Esophagus muscularis mucosa (tissue), 3 donors: ENCODE data around the gene CACNB4.
"Not testable (repeated sequence)": the region's sequence is repeated elsewhere in the genome, so short reads cannot be mapped to it uniquely, and the experiment has no call there.

Source experiments
- CTCF ChIP-seq, 3 experiments: fragments of 200-600 bp in 2 of 3; fragments of 450-650 bp in 1 of 3; sonication (generic) in 2 of 3; IDR thresholded peaks; one replicate each; pipeline ENCODE4 v1.5.1; 2017 to 2019; ENCODE audit warnings: antibody characterized with exemption in 3 of 3, mild to moderate bottlenecking in 2 of 3, moderate library complexity in 1 of 3
- POLR2A ChIP-seq: fragments of 450-650 bp; IDR thresholded peaks from one replicate; pipeline ENCODE4 v1.6.1; 2017; ENCODE audit warnings: antibody characterized with exemption, moderate library complexity, mild to moderate bottlenecking, low read depth
- POLR2AphosphoS5 ChIP-seq, 2 donors: sonication (generic); formaldehyde crosslinking; IDR thresholded peaks; one replicate each; pipeline ENCODE4 v1.6.1; 2017; ENCODE audit warnings: antibody characterized with exemption in 2 of 2

DNA sequence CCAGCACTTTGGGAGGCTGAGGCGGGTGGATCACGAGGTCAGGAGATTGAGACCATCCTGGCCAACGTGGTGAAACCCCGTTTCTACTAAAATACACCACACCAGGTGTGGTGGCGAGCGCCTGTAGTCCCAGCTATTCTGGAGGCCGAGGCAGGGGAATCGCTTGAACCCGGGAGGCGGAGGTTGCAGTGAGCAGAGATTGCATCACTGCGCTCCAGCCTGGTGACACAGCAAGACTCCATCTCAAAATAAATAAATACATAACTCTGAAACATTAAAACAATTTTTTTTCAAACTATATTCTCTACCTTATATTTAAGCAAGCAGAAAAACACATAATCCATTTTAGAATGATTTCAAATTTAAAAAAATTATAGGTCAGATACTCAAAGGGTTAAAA lies 77.8 kb downstream of the CACNB4 start:
- not testable (repeated sequence) for TF ChIP-seq POLR2AphosphoS5 (IDR thresholded peaks at IDR 0.05); CTCF (IDR thresholded peaks at IDR 0.05); POLR2A
